HG03342 (cell line): ENCODE measurements around the gene RNH1.
A peak's percentile ranks its signal among the peaks of the same experiment; 100 is the strongest.

Source experiments
- ATAC-seq: cut with Tn5 transposase; IDR thresholded peaks from one replicate; pipeline ENCODE4 v1.9.1; 2021; ENCODE audit warnings: mild to moderate bottlenecking, moderate library complexity; ENCODE audit not compliant: unreplicated experiment

The RNH1 gene

GRCh38 chr11:459511-460220, 47.4 kb downstream of the RNH1 start:
- no peak for ATAC-seq

- ATAC-seq, result no peak
Measured at GRCh38 chr11:457111-457760, 49.8 kb downstream of the RNH1 start.

DNA sequence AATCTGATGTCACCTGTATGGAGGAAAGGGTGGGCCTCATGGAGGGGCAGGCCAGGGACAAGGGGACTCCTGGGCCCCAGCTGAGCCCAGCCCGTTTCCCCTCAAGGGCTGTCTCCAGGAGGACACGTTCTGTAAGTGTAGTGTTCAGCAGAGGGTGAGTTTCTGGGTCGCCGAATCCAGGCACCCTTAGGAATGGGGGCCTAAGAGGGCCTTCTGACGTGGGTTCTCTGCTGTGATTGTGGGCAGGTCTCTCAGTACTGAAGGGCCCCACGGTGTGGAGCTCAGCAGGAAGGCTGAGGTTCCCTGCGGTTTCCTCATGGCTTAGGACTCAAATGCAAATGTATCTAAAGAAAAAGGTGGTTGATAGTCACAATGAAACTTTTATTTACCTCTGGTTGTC, 50.5 kb downstream of the RNH1 start:
- no peak for ATAC-seq

DNA sequence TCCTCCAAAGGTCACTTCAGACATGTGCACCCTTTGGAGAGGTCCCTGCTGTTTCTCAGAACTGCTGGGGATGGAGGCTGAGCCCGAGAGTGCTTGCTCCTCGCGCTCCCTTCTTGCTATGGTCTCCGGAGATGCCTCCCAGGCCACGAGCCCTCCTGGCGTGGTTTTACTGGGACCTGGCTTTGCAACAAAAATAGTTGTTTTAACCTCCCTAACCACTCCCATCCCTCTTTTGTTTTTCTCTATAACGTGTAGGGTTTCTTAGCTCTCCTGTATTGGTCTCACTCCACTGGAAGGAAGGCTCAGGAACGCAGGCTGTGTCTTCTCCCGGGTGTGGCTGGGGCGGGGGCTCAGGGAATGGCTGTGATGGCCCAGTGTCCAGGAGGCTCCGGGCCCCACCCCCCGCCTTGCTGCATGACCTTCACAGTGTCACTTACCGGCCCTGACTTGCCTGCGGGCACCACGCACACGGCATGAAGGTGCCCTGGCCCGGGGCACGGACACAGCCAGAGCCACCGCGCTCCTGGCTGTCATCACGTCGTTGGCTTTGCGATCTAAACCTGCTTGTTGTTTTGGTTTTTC, 51.4 kb downstream of the RNH1 start:
- no peak for ATAC-seq

GRCh38 chr11:454801-455565, 52.1 kb downstream of the RNH1 start:
- ATAC-seq, result no peak

DNA sequence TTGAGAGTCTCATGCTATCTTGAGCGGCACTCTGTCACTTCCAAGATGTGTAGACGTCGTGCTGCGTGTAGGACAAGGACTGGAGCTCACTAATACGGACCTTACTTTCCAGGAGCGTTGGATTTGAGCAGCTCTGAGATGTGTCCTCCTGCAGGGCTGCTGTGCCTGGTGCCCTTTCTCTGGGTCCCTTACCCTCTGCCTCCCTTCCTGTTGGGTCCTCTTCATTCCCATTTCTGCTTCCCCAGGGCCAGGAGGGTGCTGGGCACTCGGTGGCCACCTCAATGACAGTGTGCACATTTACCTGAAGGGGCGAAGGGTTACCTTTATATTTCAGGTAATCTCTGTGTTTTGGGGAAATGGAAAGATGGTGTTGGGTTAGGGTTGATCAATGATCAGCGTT, 53.0 kb downstream of the RNH1 start:
- ATAC-seq, result no peak

GRCh38 chr11:453564-453963, 53.5 kb downstream of the RNH1 start:
- no peak for ATAC-seq

GRCh38 chr11:452916-453527, 54.0 kb downstream of the RNH1 start:
- ATAC-seq, result no peak

GRCh38 chr11:452203-452744, 54.8 kb downstream of the RNH1 start:
- ATAC-seq, result no peak

- ATAC-seq, result no peak
Measured at GRCh38 chr11:451738-452137, 55.3 kb downstream of the RNH1 start.

- ATAC-seq, result no peak
Measured at GRCh38 chr11:450809-451451, 56.1 kb downstream of the RNH1 start.

GRCh38 chr11:449889-450808, 56.9 kb downstream of the RNH1 start, which contains the start of gene PTDSS2:
Gene PTDSS2 (plus strand): TSS chr11:450279. CDS start chr11:450456, 177 bp downstream.
- ATAC-seq, result peak; percentile 71

GRCh38 chr11:447923-448731, 58.9 kb downstream of the RNH1 start:
- ATAC-seq, result peak; percentile 50

DNA sequence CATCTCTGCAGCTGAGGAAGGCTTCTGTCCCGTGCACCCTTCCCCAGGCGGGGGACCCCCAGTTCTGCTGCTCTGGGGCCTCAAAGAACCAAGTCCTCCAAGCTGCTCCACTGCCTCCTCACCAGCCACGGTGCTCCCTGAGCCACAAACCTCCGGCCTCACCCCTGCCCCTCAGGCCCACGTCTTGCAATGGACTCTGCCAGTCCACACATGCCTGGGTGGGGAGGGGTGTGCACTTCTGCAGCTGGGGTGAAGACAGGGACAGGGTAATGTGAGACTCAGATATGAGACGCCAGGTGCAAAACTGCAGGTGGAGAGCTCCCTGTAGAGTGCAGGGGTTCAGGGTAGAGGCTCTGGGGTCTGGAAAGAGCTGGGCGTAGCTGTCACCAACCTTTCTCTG, 60.2 kb downstream of the RNH1 start:
- no peak for ATAC-seq

GRCh38 chr11:445765-446588, 61.1 kb downstream of the RNH1 start:
- no peak for ATAC-seq
